Motor neuron (in vitro differentiated cells): Measurements from ENCODE around the gene COPB2. TPM values are rescaled to one million over a fixed set of nuclear protein-coding genes. Genes with fewer than 3 reads are reported as not detected.

Experiments used
- ATAC-seq, 8 experiments: fragments of 200-7000 bp; cut with Tn5 transposase; replicated peaks in 6 of 8; 2 replicates each; pipeline ENCODE4 v1.8.0; 2021; ENCODE audit warnings: mild to moderate bottlenecking in 8 of 8, moderate library complexity in 8 of 8
- H3K27ac ChIP-seq, 2 donors: fragments of 250-450 bp; sonication (Bioruptor Pico); 2 replicates each; pipeline ENCODE4 v1.9.0; 2021; ENCODE audit warnings: antibody characterized with exemption in 2 of 2, mild to moderate bottlenecking in 2 of 2, moderate library complexity in 1 of 2
- H3K4me1 ChIP-seq, 2 donors: fragments of 250-450 bp; sonication (Bioruptor Pico); replicated peaks in 1 of 2; 2 replicates each; pipeline ENCODE4 v1.6.1; 2021; ENCODE audit warnings: antibody characterized with exemption in 2 of 2, mild to moderate bottlenecking in 2 of 2, moderate library complexity in 1 of 2
- H3K4me3 ChIP-seq, 5 donors: fragments of 250-450 bp; sonication (Bioruptor Pico); 2 replicates each; pipeline ENCODE4 v1.9.0; 2021; ENCODE audit warnings: antibody characterized with exemption in 5 of 5, mild to moderate bottlenecking in 5 of 5, moderate library complexity in 4 of 5
- WGBS, 10 experiments: fragments of 450-650 bp; shearing (Covaris generic); methylation state at CpG; one replicate each; pipeline ENCODE4 v1.0.0; 2022; 5-methylcytosine and 5-hydroxymethylcytosine counted together
- in situ Hi-C, 9 experiments: fragments of 400-800 bp; cut with MboI; loops; one replicate each; pipeline ENCODE4 v1.15.0; 2021; ENCODE audit warnings: low sequenced_read_pairs in 9 of 9, low pct_unique_long_range_greater_than_20kb in 2 of 9; ENCODE audit not compliant: unreplicated experiment in 9 of 9
- total RNA-seq, 8 experiments: library from RNA; unstranded; fragments of 300-600 nt; gene quantifications; 2 replicates each; pipeline versions ENCODE4 v1.2.3 to v1.2.4, GENCODE V29; 2022

COPB2 gene
- total RNA-seq, 8 experiments from 2014 or later: 111 to 199 (median 163) TPM

DNA sequence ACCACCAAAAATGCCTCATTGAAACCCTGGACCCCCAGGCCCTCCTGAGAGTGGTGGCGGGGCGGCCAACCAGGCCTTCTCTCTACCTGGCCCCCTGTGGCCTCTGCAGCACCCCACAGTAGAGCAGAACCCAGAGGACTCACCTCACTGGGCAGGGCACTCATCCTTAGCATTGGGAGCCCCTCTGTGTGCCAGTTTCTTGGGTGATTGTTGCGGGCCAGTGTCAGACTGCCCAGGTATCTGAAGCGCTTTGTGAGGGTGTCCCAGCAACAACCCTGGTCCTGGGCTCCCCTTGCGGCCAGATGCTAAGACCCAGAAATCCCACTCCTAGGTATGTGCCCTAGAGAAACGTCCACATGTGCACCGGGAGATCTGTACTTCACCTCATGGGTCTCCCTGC is 66.3 kb downstream of the COPB2 start:
- H3K27ac ChIP-seq: no peak overlapping the region
- WGBS, 10 experiments: 57 to 100% (median 90%) methylated on average over 1 to 5 of the region's 7 CpGs; no CpG with 5 or more reads in 5 of the 10 experiments
- no peaks in the 10 kb centered on the region for H3K4me1 ChIP-seq
- in situ Hi-C loops: loop anchor here in 5 of 9 experiments (25.0 kb wide), 2 partner anchors 211 to 386 kb away; partner anchors contain the start of genes FOXL2 (in 2 of the 5) and FOXL2NB (in 2 of the 5)
- no peak for ATAC-seq
- H3K4me3 ChIP-seq: no peak overlapping the region

DNA sequence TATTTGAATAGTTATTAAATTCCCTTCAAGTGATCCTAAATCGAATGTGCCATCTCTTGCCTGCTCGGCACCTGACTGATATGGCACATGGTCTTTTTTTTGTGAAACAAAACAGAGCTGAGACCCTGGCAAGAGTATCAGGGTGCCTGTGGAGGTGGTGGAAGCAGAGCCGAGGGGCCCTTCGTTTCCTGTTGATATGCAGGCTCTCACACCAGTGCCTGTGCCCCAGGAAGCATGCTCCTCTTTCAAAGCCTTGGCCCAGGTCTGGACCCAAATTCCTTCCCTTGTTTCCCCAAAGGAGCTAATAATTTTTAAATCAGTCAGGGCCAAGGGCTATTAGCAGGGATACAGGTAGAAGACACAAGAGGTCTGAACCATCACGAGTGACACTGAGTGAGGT is 67.1 kb downstream of the COPB2 start:
- WGBS, 10 experiments: 43 to 85% (median 66%) methylated on average over 1 to 4 of the region's 5 CpGs; no CpG with 5 or more reads in 6 of the 10 experiments
- no peak overlapping the region for H3K4me3 ChIP-seq
- in situ Hi-C loops: loop anchor here in 5 of 9 experiments (25.0 kb wide), 2 partner anchors 210 to 385 kb away; partner anchors contain the start of genes FOXL2 (in 2 of the 5) and FOXL2NB (in 2 of the 5)
- ATAC-seq: no peak
- no peaks in the 10 kb centered on the region for H3K4me1 ChIP-seq
- H3K27ac ChIP-seq: no peak overlapping the region

DNA sequence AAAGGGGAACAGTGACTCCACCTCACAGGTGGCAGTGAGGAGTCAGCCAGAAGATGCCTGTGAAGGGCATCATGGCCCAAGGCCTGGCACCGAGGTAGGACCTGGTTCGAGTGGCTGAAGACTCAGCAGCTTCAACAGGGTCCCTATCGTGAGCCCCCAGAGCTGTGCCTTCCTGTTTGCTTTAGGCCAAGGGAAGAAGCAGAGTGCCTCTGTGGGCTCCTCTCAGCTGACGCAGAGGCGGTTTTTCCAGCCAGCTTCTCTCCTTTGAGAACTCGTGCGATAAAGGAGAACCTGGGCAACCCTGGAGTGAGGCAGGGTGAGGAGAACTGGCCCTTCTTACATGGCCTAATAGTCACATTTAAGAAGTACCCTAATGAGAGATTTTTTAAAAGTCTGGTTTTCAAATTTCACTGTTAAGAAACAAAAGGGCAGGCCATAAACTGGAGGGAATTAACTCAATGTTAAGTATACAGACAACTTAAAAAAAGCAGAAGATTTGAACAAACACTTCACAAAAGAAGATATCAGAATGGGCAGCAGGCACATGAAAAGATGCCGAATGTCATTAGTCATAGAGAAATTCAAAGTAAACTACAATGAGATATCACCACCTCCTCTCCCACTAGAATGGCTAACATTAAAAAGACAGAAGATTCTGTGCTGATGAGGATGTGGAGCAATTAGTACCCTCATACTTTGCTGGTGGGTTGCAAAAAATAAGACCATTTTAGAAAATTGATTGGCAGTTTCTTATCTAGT is 68.7 kb downstream of the COPB2 start:
- in situ Hi-C loops: loop anchor here in 5 of 9 experiments (25.0 kb wide), 2 partner anchors 208 to 383 kb away; partner anchors contain the start of genes FOXL2 (in 2 of the 5) and FOXL2NB (in 2 of the 5)
- Histone ChIP-seq H3K27ac (no peak overlapping the region), H3K4me3 (no peak overlapping the region), H3K4me1 (no peaks in the 10 kb centered on the region)
- WGBS, 10 experiments: 72 to 100% (median 86%) methylated on average over 1 to 7 of the region's 8 CpGs; no CpG with 5 or more reads in 1 of the 10 experiments
- no peak for ATAC-seq

DNA sequence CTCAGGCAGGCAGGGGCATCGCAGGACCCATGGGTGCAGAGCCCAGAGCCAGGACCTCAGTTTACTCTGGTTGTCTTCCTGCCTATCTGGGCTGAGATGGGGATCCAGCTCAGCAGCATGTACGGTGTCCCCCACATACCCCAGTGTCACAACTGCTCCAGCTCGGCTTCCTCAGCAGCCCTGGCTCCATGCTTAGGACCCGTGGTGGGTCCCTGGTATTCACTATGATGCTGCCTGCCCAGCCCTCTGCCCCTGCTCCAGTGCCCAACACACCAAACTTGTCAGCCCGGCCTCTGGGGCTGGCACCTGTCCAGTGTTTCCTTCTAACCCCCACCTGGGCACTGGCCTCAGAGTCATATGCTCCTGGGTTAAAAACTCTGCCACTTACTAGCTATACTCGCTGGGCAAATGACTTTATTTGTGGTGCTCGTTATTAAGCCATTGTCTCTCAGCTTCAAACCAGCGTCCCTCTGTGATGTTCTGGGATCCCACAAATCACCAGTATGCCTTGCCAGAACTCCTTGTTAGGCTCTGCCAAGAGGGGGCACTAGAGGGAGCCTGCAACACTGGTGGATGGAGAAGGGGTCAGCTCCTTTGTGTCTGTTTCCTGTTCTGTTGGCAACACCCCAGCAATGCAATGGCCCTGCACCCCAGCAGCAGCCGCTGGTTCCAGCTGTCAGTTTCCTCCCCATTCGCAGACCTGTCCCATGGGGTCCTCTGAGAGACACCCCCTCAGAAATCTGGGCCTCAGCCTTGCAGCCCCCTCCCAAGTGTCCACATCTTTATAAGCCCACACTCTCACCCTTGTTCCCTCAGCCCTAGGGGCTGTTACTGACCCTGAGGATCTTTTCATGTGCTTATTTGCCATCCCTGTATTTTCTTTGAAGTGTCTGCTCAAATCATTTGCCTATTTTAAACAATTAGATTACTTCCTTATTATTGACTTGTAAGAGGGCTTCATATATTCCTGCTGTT is 69.7 kb downstream of the COPB2 start:
- Histone ChIP-seq H3K4me1 (no peaks in the 10 kb centered on the region), H3K27ac (no peak overlapping the region), H3K4me3 (no peak overlapping the region)
- 10 to 100% (median 75%) methylated on average over 1 to 7 of the region's 10 CpGs; no CpG with 5 or more reads in 1 of the 10 experiments for WGBS, 10 experiments
- in situ Hi-C loops: loop anchor here in 6 of 9 experiments (10.0 to 25.0 kb wide), 3 partner anchors 207 to 382 kb away; partner anchors contain the start of genes FOXL2 (in 2 of the 6) and FOXL2NB (in 2 of the 6)
- peak in 2 of 8 experiments; percentile 21 to 32 for ATAC-seq

DNA sequence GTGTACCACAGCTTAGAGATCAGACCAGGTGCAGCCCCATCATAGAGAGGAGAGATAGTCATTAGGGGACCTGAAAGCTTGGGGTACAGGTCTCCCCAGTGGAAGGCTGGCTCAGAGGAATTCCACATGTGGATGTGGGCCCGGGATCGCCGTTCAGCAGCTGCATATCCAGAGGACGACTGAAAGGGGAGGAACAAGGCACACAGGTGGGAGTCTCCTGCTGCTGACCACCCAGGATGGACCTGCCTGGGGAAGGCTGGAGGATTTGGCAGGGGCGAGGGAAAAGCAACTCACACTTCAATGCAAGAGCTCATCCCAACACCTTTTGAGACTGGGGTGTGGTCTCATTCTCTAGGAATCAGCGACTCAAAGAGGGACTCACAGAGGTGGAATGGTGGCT is 70.6 kb downstream of the COPB2 start:
- in situ Hi-C loops: loop anchor here in 6 of 9 experiments (10.0 to 25.0 kb wide), 3 partner anchors 207 to 382 kb away; partner anchors contain the start of genes FOXL2 (in 2 of the 6) and FOXL2NB (in 2 of the 6)
- 80 to 100% (median 95%) methylated on average over 1 to 4 of the region's 6 CpGs; no CpG with 5 or more reads in 6 of the 10 experiments for WGBS, 10 experiments
- no peak for ATAC-seq

DNA sequence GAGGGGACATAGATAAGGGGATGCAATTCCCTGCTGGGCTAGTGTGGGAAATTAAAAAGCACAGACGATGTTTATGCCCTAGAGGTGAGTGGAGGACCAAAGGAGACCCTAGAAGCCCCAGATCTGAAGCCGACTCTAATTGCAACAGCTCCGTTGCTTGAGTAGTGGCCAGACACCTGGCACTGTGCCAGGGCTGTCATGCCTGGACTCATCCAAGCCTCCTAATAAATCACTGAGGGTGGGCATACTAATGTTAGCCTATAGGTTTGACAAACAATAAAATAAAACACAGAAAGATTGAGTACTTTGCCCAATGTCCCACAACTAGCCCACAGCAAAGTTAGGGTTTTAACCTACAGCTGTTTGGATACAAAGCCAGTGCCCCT is 71.0 kb downstream of the COPB2 start:
- Histone ChIP-seq H3K4me1 (no peaks in the 10 kb centered on the region), H3K4me3 (no peak overlapping the region), H3K27ac (no peak overlapping the region)
- in situ Hi-C loops: loop anchor here in 6 of 9 experiments (10.0 to 25.0 kb wide), 3 partner anchors 206 to 381 kb away; partner anchors contain the start of genes FOXL2 (in 2 of the 6) and FOXL2NB (in 2 of the 6)
- peak in 1 of 8 experiments; percentile 17 for ATAC-seq
- WGBS, 10 experiments: 43 to 50% (median 50%) methylated on average over 1 to 3 of the region's 3 CpGs; no CpG with 5 or more reads in 7 of the 10 experiments

More for the DNA sequence above, 70.6 kb downstream of the COPB2 start:
- H3K27ac ChIP-seq: no peak overlapping the region
- H3K4me3 ChIP-seq: no peak overlapping the region
- H3K4me1 ChIP-seq: no peaks in the 10 kb centered on the region

DNA sequence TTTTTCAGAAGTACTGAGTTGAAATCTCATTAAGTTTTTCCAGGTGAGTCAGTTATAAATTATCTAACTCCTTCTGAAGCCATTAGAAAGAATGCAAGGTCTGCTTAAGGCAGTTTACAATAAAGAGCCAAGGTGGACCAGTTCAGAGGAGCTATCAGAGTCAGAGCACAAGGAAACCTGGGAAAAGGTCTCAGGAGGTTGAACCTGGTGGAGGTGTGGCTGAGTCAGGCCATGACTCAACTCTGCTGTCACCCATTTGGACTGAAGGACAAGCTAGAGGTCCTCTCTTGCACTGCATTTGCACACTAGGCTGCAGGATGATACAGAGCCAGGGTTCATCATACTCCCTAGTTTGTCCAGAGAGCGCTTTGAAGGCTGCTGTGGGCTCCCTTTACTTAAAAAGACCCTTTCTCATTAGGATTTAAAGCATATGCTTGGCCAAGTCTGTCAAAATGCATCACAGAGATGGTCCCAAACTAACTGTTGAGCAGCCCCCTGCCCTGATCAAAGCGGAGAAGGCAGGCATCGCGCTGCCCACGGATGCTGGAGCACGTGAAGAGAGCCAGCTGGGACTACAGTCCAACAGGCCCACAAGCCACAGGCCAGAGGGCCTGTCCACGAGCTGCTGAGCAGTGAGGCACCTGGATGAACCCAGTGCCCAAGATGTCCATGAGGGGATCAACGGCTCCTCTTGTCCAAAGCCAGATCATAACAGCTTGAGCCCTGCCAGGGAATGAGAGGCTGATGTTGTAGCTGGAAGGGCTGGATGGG is 71.6 kb downstream of the COPB2 start:
- WGBS, 10 experiments: 29 to 90% (median 73%) methylated on average over 1 to 3 of the region's 8 CpGs; no CpG with 5 or more reads in 2 of the 10 experiments
- no peak for ATAC-seq
- no peak overlapping the region for H3K27ac ChIP-seq
- H3K4me1 ChIP-seq: no peaks in the 10 kb centered on the region
- in situ Hi-C loops: loop anchor here in 6 of 9 experiments (10.0 to 25.0 kb wide), 3 partner anchors 206 to 381 kb away; partner anchors contain the start of genes FOXL2 (in 2 of the 6) and FOXL2NB (in 2 of the 6)
- no peak overlapping the region for H3K4me3 ChIP-seq

DNA sequence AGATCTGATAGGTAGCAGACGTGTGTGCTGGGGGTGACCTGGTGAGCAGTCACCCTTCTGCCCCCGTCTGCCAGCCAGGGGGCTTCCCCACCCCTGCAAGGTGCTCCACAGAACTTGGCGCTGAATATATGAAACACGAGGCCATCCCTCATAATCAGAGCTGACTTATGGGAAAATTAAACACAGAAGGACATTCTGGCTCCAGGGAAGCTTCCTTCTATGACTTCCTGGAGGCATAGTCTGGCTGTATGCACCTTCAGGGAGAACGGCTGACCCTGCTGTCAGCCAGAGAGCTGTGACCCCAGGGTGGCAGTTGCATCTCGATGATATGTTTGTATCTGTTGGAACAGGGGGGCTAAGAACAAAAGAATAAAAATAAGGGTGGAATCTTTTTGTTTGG is 72.2 kb downstream of the COPB2 start:
- H3K4me1 ChIP-seq: no peaks in the 10 kb centered on the region
- WGBS, 10 experiments: 66 to 100% (median 80%) methylated on average over 1 to 3 of the region's 6 CpGs; no CpG with 5 or more reads in 5 of the 10 experiments
- H3K4me3 ChIP-seq: no peak overlapping the region
- ATAC-seq: no peak
- H3K27ac ChIP-seq: no peak overlapping the region
- in situ Hi-C loops: loop anchor here in 6 of 9 experiments (10.0 to 25.0 kb wide), 3 partner anchors 205 to 380 kb away; partner anchors contain the start of genes FOXL2 (in 2 of the 6) and FOXL2NB (in 2 of the 6)

DNA sequence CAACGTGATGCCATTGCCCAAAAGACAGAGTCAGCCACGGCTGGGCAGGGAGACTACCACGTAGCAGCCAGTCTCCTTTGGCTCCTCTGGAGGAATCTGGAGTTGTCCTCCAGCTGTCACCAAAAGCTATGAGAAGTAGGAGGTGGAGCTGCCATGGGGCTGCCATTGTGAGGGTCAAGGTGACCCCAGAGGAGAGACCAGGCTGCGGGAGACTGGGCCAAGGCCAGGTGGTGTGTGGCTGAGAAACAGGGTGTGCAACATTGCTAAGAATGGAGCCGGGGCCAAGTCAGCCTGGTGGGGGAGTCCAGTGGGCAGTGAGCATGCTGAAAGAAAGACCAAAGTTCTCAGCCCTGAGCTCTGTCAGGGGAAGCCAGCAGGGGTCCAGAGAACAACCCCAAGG is 75.5 kb downstream of the COPB2 start:
- in situ Hi-C loops: loop anchor here in 6 of 9 experiments (10.0 to 25.0 kb wide), 3 partner anchors 202 to 377 kb away; partner anchors contain the start of genes FOXL2 (in 2 of the 6) and FOXL2NB (in 2 of the 6)
- H3K4me3 ChIP-seq: no peak overlapping the region
- ATAC-seq: no peak

DNA sequence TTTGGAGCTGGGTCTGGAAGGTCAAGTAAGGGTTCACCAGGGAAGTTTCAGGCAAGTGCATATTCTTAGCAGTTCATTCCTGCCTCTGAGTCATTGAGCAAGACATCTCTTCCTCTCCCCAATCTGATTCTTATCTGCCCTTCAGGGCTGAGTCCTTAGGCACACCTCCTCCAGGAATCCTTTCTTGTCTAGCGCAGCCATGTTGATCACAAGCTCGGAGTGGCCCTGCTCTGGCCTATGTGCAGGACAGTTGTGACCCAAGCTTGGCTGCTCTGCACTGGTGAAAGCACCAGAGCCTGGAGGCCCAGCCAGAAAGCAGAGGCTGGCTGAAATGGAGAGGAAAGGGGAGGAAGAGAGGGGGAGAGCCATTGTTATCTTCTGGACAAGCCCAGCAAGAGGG is 76.5 kb downstream of the COPB2 start:
- peaks cover 8 to 11% of the 10 kb centered on the region in 2 donors for H3K4me1 ChIP-seq
- peak in 2 of 8 experiments; percentile 28 to 41 for ATAC-seq
- WGBS, 10 experiments: 17 to 100% (median 80%) methylated on average over 1 to 2 of the region's 2 CpGs; no CpG with 5 or more reads in 4 of the 10 experiments
- in situ Hi-C loops: loop anchor here in 6 of 9 experiments (10.0 to 25.0 kb wide), 3 partner anchors 201 to 376 kb away; partner anchors contain the start of genes FOXL2 (in 2 of the 6) and FOXL2NB (in 2 of the 6)
- no peak overlapping the region for H3K4me3 ChIP-seq
- H3K27ac ChIP-seq: no peak overlapping the region

More for the DNA sequence above, 75.5 kb downstream of the COPB2 start:
- no peak overlapping the region for H3K27ac ChIP-seq
- WGBS, 10 experiments: 60 to 100% (median 80%) methylated on average over 1 to 2 of the region's 5 CpGs; no CpG with 5 or more reads in 6 of the 10 experiments
- peaks cover 5 to 9% of the 10 kb centered on the region in 2 donors for H3K4me1 ChIP-seq

DNA sequence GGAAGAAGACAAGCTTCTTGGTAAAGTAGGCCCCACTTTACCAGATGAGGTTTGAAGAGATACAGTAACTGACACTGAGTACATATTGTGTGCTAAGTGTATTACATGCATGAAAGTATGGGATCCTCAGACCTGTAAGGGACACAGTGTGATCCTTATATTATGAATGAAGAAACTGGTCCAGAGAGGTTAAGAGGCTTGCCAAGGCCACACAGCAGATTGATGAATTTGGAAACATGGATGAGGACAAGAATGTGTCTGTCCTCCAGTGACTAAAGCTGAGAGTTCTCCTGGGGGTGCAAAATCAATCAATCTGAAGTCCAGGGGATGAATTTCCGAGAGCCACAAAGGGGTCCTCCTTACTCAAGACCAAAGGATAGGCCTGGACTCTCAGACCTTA is 77.0 kb downstream of the COPB2 start:
- WGBS, 10 experiments: 100% methylated on average over 1 of the region's 1 CpG; no CpG with 5 or more reads in 6 of the 10 experiments
- Histone ChIP-seq H3K4me3 (no peak overlapping the region), H3K4me1 (peaks cover 8 to 11% of the 10 kb centered on the region in 2 donors), H3K27ac (no peak overlapping the region)
- in situ Hi-C loops: loop anchor here in 6 of 9 experiments (10.0 to 25.0 kb wide), 3 partner anchors 200 to 375 kb away; partner anchors contain the start of genes FOXL2 (in 2 of the 6) and FOXL2NB (in 2 of the 6)
- no peak for ATAC-seq
